Choroid plexus epithelial cell (primary cell): ENCODE measurements around the gene MVD.

Experiments used
- DNase-seq: peaks from one replicate; pipeline ENCODE4 v3.0.0-alpha.2; 2010; ENCODE audit warnings: low read depth
- H3K4me3 ChIP-seq: 2 replicates; pipeline ENCODE4 v1.5.1; 2011; ENCODE audit warnings: low read depth, mild to moderate bottlenecking, control low read depth, low read length, moderate library complexity
- TF ChIP-seq, protein P1 (sequence below): conservative IDR thresholded peaks from 2 replicates; pipeline ENCODE4 v1.5.1; 2011; ENCODE audit warnings: low read depth, mild to moderate bottlenecking, control low read depth, inconsistent platforms, low read length, moderate library complexity

MVD gene

DNA sequence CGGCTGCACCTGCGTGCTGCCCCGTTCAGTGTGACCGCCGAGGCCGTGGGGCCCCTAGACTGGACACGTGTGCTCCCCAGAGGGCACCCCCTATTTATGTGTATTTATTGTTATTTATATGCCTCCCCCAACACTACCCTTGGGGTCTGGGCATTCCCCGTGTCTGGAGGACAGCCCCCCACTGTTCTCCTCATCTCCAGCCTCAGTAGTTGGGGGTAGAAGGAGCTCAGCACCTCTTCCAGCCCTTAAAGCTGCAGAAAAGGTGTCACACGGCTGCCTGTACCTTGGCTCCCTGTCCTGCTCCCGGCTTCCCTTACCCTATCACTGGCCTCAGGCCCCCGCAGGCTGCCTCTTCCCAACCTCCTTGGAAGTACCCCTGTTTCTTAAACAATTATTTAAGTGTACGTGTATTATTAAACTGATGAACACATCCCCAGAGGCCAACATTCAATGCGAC is 22.8 kb downstream of the MVD start:
- no peak overlapping the region for H3K4me3 ChIP-seq
- no peak for DNase-seq
- TF ChIP-seq, protein P1, sequence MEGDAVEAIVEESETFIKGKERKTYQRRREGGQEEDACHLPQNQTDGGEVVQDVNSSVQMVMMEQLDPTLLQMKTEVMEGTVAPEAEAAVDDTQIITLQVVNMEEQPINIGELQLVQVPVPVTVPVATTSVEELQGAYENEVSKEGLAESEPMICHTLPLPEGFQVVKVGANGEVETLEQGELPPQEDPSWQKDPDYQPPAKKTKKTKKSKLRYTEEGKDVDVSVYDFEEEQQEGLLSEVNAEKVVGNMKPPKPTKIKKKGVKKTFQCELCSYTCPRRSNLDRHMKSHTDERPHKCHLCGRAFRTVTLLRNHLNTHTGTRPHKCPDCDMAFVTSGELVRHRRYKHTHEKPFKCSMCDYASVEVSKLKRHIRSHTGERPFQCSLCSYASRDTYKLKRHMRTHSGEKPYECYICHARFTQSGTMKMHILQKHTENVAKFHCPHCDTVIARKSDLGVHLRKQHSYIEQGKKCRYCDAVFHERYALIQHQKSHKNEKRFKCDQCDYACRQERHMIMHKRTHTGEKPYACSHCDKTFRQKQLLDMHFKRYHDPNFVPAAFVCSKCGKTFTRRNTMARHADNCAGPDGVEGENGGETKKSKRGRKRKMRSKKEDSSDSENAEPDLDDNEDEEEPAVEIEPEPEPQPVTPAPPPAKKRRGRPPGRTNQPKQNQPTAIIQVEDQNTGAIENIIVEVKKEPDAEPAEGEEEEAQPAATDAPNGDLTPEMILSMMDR, result no peak

DNA sequence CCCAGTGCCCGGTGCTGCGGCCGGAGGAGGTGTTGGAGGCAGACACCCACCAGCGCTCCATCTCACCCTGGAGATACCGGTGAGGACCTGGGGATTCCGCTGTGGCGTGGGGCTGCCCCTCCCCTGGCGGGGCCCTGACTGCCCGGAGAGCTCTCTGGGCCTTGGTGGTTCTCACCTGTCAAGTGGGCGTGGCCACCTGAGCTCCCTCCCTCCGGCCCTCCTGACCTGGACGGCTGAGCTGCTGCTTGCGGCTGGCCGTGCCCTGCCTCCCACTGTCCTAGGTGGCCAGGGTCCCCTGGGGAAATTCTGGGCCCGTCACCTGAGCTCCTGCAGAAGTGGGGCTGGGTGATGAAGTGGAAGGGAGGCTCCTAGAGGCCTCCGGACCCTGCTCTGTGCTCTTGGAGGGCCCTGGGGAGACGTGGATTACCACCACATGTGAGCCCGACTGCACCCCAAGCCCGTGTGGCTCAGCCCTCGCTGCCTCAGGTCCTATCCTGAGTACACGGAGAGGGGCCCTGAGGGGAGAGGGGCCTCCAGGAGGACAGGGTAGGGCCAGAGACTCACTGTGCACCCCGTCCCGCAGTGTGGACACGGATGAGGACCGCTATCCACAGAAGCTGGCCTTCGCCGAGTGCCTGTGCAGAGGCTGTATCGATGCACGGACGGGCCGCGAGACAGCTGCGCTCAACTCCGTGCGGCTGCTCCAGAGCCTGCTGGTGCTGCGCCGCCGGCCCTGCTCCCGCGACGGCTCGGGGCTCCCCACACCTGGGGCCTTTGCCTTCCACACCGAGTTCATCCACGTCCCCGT is 23.5 kb downstream of the MVD start:
- H3K4me3 ChIP-seq, result no peak overlapping the region
- DNase-seq, result no peak
- TF ChIP-seq, protein P1, result no peak

GRCh38 chr16:88638323-88639230 is 24.3 kb downstream of the MVD start, which contains the start of gene IL17C:
IL17C (plus strand) TSS chr16:88638572; CDS start chr16:88638642, 70 bp downstream.
- no peak for DNase-seq
- TF ChIP-seq, protein P1, result no peak
- no peak within 1 kb of the TSS for H3K4me3 ChIP-seq

GRCh38 chr16:88636488-88637265 is 26.2 kb downstream of the MVD start:
- DNase-seq, result no peak
- no peak overlapping the region for H3K4me3 ChIP-seq
- TF ChIP-seq, protein P1, result no peak

- H3K4me3 ChIP-seq, result no peak overlapping the region
- DNase-seq, result no peak
- TF ChIP-seq, protein P1, result no peak
These were observed 27.1 kb downstream of the MVD start for GRCh38 chr16:88635671-88636319.
